Trophoblast cell (in vitro differentiated cells and primary cell): ENCODE data around the gene MAPK8IP1.
"Not testable (repeated sequence)": the region's sequence is repeated elsewhere in the genome, so short reads cannot be mapped to it uniquely, and the experiment has no call there.

Source experiments
- DNase-seq, 2 donors: peaks; one replicate each; pipeline ENCODE4 v3.0.0-alpha.2; 2016
- H2AFZ ChIP-seq: 2 replicates; pipeline ENCODE4 v1.6.1; 2013; ENCODE audit warnings: low read length, moderate library complexity, mild to moderate bottlenecking; ENCODE audit not compliant: insufficient read depth, poor library complexity
- H2AK5ac ChIP-seq: 2 replicates; pipeline ENCODE4 v1.6.1; 2013; ENCODE audit warnings: mild to moderate bottlenecking, low read length
- H2BK120ac ChIP-seq: 2 replicates; pipeline ENCODE4 v1.6.1; 2013; ENCODE audit warnings: low read length, mild to moderate bottlenecking, moderate library complexity; ENCODE audit not compliant: insufficient read depth, poor library complexity
- H2BK12ac ChIP-seq: 2 replicates; pipeline ENCODE4 v1.6.1; 2013; ENCODE audit warnings: mild to moderate bottlenecking, low read length, moderate library complexity
- H2BK5ac ChIP-seq: 2 replicates; pipeline ENCODE4 v1.6.1; 2013; ENCODE audit warnings: low read length, low read depth, moderate library complexity, mild to moderate bottlenecking; ENCODE audit not compliant: poor library complexity
- H3K14ac ChIP-seq: 2 replicates; pipeline ENCODE4 v1.6.1; 2013; ENCODE audit warnings: mild to moderate bottlenecking, low read length
- H3K18ac ChIP-seq: 2 replicates; pipeline ENCODE4 v1.6.1; 2013; ENCODE audit warnings: mild to moderate bottlenecking, low read length
- H3K23ac ChIP-seq: 2 replicates; pipeline ENCODE4 v1.6.1; 2013; ENCODE audit warnings: low read length
- H3K27ac ChIP-seq: 2 replicates; pipeline ENCODE4 v1.5.1; 2013; ENCODE audit warnings: low read depth, mild to moderate bottlenecking, inconsistent platforms, low read length, moderate library complexity
- H3K27me3 ChIP-seq: 2 replicates; pipeline ENCODE4 v1.6.1; 2013; ENCODE audit warnings: inconsistent platforms, mild to moderate bottlenecking, low read length, moderate library complexity; ENCODE audit not compliant: insufficient read depth
- H3K36me3 ChIP-seq, 2 experiments: 1 replicate in 1 of 2; 2 replicates in 1 of 2; pipeline ENCODE4 v1.6.1; 2013; ENCODE audit warnings: low read length in 2 of 2, mild to moderate bottlenecking in 2 of 2, moderate library complexity in 1 of 2; ENCODE audit not compliant: insufficient read depth in 2 of 2, control insufficient read depth in 1 of 2
- H3K4ac ChIP-seq: 2 replicates; pipeline ENCODE4 v1.6.1; 2013; ENCODE audit warnings: low read depth, mild to moderate bottlenecking, low read length, moderate library complexity
- H3K4me1 ChIP-seq, 2 experiments: 1 replicate in 1 of 2; 2 replicates in 1 of 2; pipeline ENCODE4 v1.6.1; 2013; ENCODE audit warnings: low read length in 2 of 2, mild to moderate bottlenecking in 2 of 2, moderate library complexity in 1 of 2; ENCODE audit not compliant: insufficient read depth in 2 of 2, control insufficient read depth in 1 of 2
- H3K4me2 ChIP-seq: 2 replicates; pipeline ENCODE4 v1.6.1; 2013; ENCODE audit warnings: inconsistent platforms, mild to moderate bottlenecking, low read length, moderate library complexity
- H3K4me3 ChIP-seq: 2 replicates; pipeline ENCODE4 v1.5.1; 2013; ENCODE audit warnings: mild to moderate bottlenecking, low read depth, low read length, inconsistent platforms
- H3K79me1 ChIP-seq: one replicate; pipeline ENCODE4 v1.6.1; 2013; ENCODE audit warnings: low read length
- H3K79me2 ChIP-seq: 2 replicates; pipeline ENCODE4 v1.6.1; 2013; ENCODE audit warnings: low read length, mild to moderate bottlenecking; ENCODE audit not compliant: control insufficient read depth, insufficient read depth, poor library complexity
- H3K9ac ChIP-seq: 2 replicates; pipeline ENCODE4 v1.6.1; 2013; ENCODE audit warnings: mild to moderate bottlenecking, low read length
- H3K9me3 ChIP-seq: 2 replicates; pipeline ENCODE4 v1.6.1; 2013; ENCODE audit warnings: low read depth, mild to moderate bottlenecking, control low read depth, inconsistent platforms, low read length; ENCODE audit not compliant: insufficient read depth
- H4K12ac ChIP-seq: 2 replicates; pipeline ENCODE4 v1.6.1; 2013; ENCODE audit warnings: low read depth, mild to moderate bottlenecking, low read length, moderate library complexity
- H4K8ac ChIP-seq: 2 replicates; pipeline ENCODE4 v1.6.1; 2013; ENCODE audit warnings: low read depth, mild to moderate bottlenecking, low read length, moderate library complexity
- H4K91ac ChIP-seq: one replicate; pipeline ENCODE4 v1.6.1; 2013; ENCODE audit warnings: low read depth, mild to moderate bottlenecking, low read length, moderate library complexity
- WGBS: extraction: QIAGEN DNeasy Blood & Tissue Kit; methylation state at CpG from one replicate; pipeline ENCODE4 v1.1.7; 2013; ENCODE audit warnings: missing lambda C conversion rate; ENCODE audit not compliant: insufficient read length, insufficient coverage; ENCODE audit errors: extremely low coverage; 5-methylcytosine and 5-hydroxymethylcytosine counted together

The MAPK8IP1 gene

DNA sequence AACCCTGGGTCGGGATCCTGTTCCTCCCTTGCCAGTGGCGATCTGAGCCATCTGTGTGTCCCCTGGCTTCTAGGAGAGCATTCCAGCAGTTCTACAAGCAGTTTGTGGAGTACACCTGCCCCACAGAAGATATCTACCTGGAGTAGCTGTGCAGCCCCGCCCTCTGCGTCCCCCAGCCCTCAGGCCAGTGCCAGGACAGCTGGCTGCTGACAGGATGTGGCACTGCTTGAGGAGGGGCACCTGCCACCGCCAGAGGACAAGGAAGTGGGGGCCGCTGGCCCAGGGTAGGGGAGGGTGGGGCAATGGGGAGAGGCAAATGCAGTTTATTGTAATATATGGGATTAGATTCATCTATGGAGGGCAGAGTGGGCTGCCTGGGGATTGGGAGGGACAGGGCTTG lies 20.1 kb downstream of the MAPK8IP1 start:
- H4K12ac ChIP-seq, H3K18ac ChIP-seq: not testable (repeated sequence)

DNA sequence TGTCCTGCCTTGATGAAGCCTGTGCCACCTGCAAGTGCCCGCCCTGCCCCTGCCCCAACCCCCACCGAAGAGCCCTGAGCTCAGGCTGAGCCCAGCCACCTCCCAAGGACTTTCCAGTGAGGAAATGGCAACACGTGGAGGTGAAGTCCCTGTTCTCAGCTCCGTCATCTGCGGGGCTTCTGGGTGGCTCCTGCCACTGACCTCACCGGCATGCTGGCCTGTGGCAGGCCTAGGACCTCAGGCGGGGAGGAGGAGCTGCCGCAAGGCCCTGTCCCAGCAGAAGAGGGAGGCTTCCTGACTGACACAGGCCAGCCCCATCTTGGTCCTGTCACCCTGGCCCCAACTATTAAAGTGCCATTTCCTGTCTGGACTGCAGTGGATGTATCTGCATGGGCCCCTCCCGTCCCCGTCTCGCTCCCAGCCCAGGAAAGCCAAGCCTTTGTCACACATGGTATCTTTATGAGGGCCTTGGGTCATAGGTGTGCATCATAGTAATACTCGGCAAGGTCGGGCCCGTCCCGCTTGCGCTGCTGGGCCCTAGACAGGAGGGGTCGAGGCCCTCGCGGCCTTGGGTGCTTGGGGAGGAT lies 20.7 kb downstream of the MAPK8IP1 start:
- no peak overlapping the region for H2AK5ac ChIP-seq
- WGBS = no CpG with 5 or more reads among the region's 19 CpGs
- no peak overlapping the region for H3K23ac ChIP-seq
- H3K18ac ChIP-seq = no peak overlapping the region
- no peak overlapping the region for H3K4me2 ChIP-seq
- no peak overlapping the region for H3K4ac ChIP-seq
- H4K91ac ChIP-seq = no peak overlapping the region
- no peak overlapping the region for H3K27ac ChIP-seq
- H3K79me2 ChIP-seq = no peaks in the 10 kb centered on the region
- H3K4me1 ChIP-seq = peaks cover 15 to 16% of the 10 kb centered on the region in 2 experiments
- H4K8ac ChIP-seq = no peak overlapping the region
- no peak overlapping the region for H2BK5ac ChIP-seq
- no peak overlapping the region for H3K4me3 ChIP-seq
- no peaks in the 10 kb centered on the region for H3K9me3 ChIP-seq
- no peak overlapping the region for H2BK120ac ChIP-seq
- no peak overlapping the region for H4K12ac ChIP-seq
- peak; percentile 48 to 53 for DNase-seq
- H3K27me3 ChIP-seq = no peaks in the 10 kb centered on the region
- H2AFZ ChIP-seq = no peak overlapping the region
- H3K79me1 ChIP-seq = peaks cover 5% of the 10 kb centered on the region
- H3K36me3 ChIP-seq = peaks cover 22 to 28% of the 10 kb centered on the region in 2 experiments
- no peak overlapping the region for H2BK12ac ChIP-seq
- no peak overlapping the region for H3K14ac ChIP-seq
- no peak overlapping the region for H3K9ac ChIP-seq

More for the DNA sequence above, 20.1 kb downstream of the MAPK8IP1 start:
- H3K4ac ChIP-seq, H3K23ac ChIP-seq, H2BK120ac ChIP-seq, H3K79me2 ChIP-seq, H2AK5ac ChIP-seq, H2BK12ac ChIP-seq, H4K8ac ChIP-seq, H2BK5ac ChIP-seq, H3K79me1 ChIP-seq, H4K91ac ChIP-seq, H3K27me3 ChIP-seq, H3K4me2 ChIP-seq, H3K27ac ChIP-seq, H3K9me3 ChIP-seq, H3K9ac ChIP-seq, H3K14ac ChIP-seq, H2AFZ ChIP-seq, DNase-seq, H3K4me3 ChIP-seq: not testable (repeated sequence)
- no CpG with 5 or more reads among the region's 6 CpGs for WGBS
- peaks cover 16 to 22% of the 10 kb centered on the region in 2 experiments for H3K36me3 ChIP-seq
- peaks cover 15 to 18% of the 10 kb centered on the region in 2 experiments for H3K4me1 ChIP-seq

GRCh38 chr11:45906965-45907611 lies 21.6 kb downstream of the MAPK8IP1 start, which contains the start of gene FREY1:
Gene FREY1 (minus strand): TSS chr11:45907271. CDS start chr11:45907245, 26 bp downstream.
- Histone ChIP-seq H2BK5ac (no peak within 1 kb of the TSS), H3K4me1 (peaks cover 15 to 16% of the 10 kb centered on the region in 2 experiments), H3K27ac (no peak within 1 kb of the TSS), H3K27me3 (no peaks in the 10 kb centered on the region), H2AK5ac (no peak within 1 kb of the TSS), H3K79me2 (no peaks in the 10 kb centered on the region), H3K4ac (no peak within 1 kb of the TSS), H4K12ac (no peak within 1 kb of the TSS), H4K8ac (no peak within 1 kb of the TSS), H3K4me3 (no peak within 1 kb of the TSS), H2AFZ (no peak within 1 kb of the TSS), H3K36me3 (peaks cover 27 to 32% of the 10 kb centered on the region in 2 experiments), H3K9me3 (peaks cover 1% of the 10 kb centered on the region), H3K23ac (no peak within 1 kb of the TSS), H2BK12ac (no peak within 1 kb of the TSS), H3K14ac (peak within 1 kb of the TSS; percentile 25), H3K4me2 (no peak within 1 kb of the TSS), H4K91ac (no peak within 1 kb of the TSS), H3K18ac (no peak within 1 kb of the TSS), H3K79me1 (peaks cover 5% of the 10 kb centered on the region), H3K9ac (no peak within 1 kb of the TSS), H2BK120ac (peak within 1 kb of the TSS; percentile 14)
- WGBS = no CpG with 5 or more reads among the region's 18 CpGs
- peak; percentile 97 to 99 for DNase-seq

GRCh38 chr11:45907911-45908370 lies 22.5 kb downstream of the MAPK8IP1 start:
- Histone ChIP-seq H2BK5ac (no peak overlapping the region), H3K27me3 (no peaks in the 10 kb centered on the region), H4K8ac (no peak overlapping the region), H2BK12ac (no peak overlapping the region), H3K27ac (no peak overlapping the region), H2AFZ (no peak overlapping the region), H2AK5ac (no peak overlapping the region), H3K23ac (no peak overlapping the region), H3K14ac (peak overlapping the region; percentile 25), H2BK120ac (no peak overlapping the region), H3K4me2 (no peak overlapping the region), H3K9ac (no peak overlapping the region), H3K4me1 (peaks cover 15 to 16% of the 10 kb centered on the region in 2 experiments), H3K36me3 (peaks cover 28 to 32% of the 10 kb centered on the region in 2 experiments), H4K91ac (no peak overlapping the region), H3K79me1 (peaks cover 5% of the 10 kb centered on the region), H3K9me3 (peaks cover 1% of the 10 kb centered on the region), H4K12ac (no peak overlapping the region), H3K4me3 (no peak overlapping the region), H3K4ac (no peak overlapping the region), H3K79me2 (no peaks in the 10 kb centered on the region), H3K18ac (no peak overlapping the region)
- no peak for DNase-seq
- no CpG with 5 or more reads among the region's 8 CpGs for WGBS
